Measurements from ENCODE around the gene LRRC38.
"Not testable (repeated sequence)": the region's sequence is repeated elsewhere in the genome, so short reads cannot be mapped to it uniquely, and the experiment has no call there.

LRRC38 gene

GRCh38 chr1:13462682-13463081 lies 51.1 kb downstream of the LRRC38 start:
- no peak for DNase-seq (ENCODE audit: low read depth)

- DNase-seq (ENCODE audit: low read depth) = no peak
Observed at GRCh38 chr1:13461977-13462376, 51.8 kb downstream of the LRRC38 start.

DNA sequence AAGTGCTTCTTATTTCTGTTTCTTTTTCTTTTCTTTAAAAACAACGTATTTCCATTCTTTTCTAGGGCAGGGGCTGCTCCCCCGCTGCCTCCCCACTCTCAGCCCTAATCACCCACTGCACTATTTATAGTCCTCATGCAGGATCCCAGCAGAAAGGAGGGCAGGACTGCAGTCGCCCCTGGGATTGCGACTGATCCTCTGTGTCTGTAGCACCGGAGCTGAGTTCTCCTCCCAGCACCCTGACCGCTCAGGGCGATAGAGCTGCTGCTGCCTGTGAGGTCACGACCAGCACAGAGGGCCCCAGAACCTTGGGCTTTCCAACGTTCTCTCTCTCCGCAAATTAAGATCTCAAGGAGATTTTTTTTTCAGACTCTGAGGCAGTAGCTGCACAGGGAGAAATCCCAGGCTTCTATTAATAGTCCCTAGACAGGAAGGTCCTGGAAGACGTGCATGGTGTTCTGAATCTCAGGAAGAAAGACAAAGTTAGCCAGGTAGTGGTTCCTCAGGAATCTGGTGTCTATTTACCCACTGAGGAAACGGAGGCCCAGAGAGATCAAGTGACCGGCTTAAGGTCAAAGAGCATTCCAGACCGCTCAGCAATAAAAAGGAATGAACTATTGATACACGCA lies 56.8 kb downstream of the LRRC38 start:
- DNase-seq (ENCODE audit: low read depth) = no peak

- no peak for DNase-seq (ENCODE audit: low read depth)
Observed at GRCh38 chr1:13451399-13451965, 62.3 kb downstream of the LRRC38 start.

GRCh38 chr1:13450204-13450603 lies 63.6 kb downstream of the LRRC38 start:
- DNase-seq (ENCODE audit: low read depth) = no peak

GRCh38 chr1:13443335-13443979 lies 70.3 kb downstream of the LRRC38 start:
- no peak for DNase-seq (ENCODE audit: low read depth)

- DNase-seq (ENCODE audit: low read depth) = not testable (repeated sequence)
Observed at GRCh38 chr1:13439104-13439783, 74.6 kb downstream of the LRRC38 start.

DNA sequence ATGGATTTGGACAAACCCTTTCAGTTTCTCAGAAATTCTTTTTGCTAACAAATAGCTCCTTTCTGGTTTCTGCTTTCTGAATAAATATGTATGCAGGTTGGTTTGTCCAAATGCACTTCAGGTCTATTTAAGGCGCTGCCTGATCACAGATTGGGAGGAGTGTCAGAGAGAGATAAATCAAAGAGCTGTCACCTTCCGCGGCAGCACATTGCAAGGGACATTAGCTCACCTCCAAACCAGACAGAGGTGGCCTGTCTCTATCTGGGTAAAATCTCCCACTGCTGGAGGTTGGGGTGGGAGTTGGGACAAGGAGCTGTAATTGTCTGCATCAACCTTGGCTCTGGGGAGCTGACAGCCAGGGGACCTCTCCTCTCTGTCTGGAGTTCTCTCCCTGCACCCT lies 78.3 kb downstream of the LRRC38 start:
- DNase-seq (ENCODE audit: low read depth) = no peak

- DNase-seq (ENCODE audit: low read depth) = not testable (repeated sequence)
Observed at GRCh38 chr1:13433694-13434358, 80.0 kb downstream of the LRRC38 start.

GRCh38 chr1:13432251-13432650 lies 81.6 kb downstream of the LRRC38 start:
- DNase-seq (ENCODE audit: low read depth) = no peak

GRCh38 chr1:13430495-13430894 lies 83.3 kb downstream of the LRRC38 start:
- DNase-seq (ENCODE audit: low read depth) = no peak
